ENCODE measurements around the gene ITGAE.

DNA sequence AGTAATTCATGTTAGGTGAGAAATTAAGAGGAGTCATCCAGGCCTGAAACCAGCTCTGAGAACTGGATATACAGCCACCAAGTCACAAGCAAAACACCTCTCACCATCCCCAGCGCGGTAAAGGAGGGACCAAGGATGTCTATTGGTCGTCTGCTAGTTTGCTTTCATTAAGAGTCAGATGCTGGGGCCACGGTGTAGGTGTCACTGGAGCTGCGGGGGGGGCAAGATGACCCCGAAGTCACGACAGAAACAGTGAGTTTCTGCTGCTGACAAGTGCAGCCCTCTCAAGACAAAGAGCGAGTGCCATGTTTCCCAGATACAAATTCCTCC lies 44.3 kb upstream of the ITGAE start:
- TF ChIP-seq, protein P1, sequence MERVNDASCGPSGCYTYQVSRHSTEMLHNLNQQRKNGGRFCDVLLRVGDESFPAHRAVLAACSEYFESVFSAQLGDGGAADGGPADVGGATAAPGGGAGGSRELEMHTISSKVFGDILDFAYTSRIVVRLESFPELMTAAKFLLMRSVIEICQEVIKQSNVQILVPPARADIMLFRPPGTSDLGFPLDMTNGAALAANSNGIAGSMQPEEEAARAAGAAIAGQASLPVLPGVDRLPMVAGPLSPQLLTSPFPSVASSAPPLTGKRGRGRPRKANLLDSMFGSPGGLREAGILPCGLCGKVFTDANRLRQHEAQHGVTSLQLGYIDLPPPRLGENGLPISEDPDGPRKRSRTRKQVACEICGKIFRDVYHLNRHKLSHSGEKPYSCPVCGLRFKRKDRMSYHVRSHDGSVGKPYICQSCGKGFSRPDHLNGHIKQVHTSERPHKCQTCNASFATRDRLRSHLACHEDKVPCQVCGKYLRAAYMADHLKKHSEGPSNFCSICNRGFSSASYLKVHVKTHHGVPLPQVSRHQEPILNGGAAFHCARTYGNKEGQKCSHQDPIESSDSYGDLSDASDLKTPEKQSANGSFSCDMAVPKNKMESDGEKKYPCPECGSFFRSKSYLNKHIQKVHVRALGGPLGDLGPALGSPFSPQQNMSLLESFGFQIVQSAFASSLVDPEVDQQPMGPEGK (CRISPR knock-in tag; IDR thresholded peaks at IDR 0.05; ENCODE audit: borderline replicate concordance) = no peak
- TF ChIP-seq GLIS3 (CRISPR knock-in tag; IDR thresholded peaks at IDR 0.05) (no peak), ZFP30 (CRISPR knock-in tag; IDR thresholded peaks at IDR 0.05) (no peak), CSDC2 (CRISPR knock-in tag; IDR thresholded peaks at IDR 0.05) (no peak), ARNTL (CRISPR knock-in tag; IDR thresholded peaks at IDR 0.05; ENCODE audit: borderline replicate concordance, low read depth) (no peak)
